HG03095 (cell line): Measurements from ENCODE around the gene WWOX.

Experiments
- ATAC-seq: cut with Tn5 transposase; IDR thresholded peaks from one replicate; pipeline ENCODE4 v1.9.1; 2021; ENCODE audit warnings: moderate library complexity; ENCODE audit not compliant: unreplicated experiment

The WWOX gene

DNA sequence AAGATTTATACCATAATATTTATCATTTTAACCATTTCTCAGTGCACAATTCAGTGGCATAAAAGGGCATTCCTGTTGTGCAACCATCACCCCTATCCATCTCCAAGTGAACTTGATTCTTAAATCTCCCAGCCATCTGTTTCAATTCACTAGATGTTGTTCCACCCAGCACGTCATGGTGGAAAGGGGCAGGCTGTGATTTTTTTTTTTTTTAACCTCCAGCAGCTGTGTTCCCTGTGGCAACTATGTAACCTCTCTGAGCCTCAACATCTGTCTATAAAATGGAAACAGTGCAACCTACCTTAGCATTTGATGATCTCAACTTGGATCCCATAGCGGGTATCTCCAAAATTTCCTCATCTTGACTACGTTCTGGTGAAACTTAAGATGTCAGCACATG lies 604.5 kb downstream of the WWOX start:
- no peak for ATAC-seq

DNA sequence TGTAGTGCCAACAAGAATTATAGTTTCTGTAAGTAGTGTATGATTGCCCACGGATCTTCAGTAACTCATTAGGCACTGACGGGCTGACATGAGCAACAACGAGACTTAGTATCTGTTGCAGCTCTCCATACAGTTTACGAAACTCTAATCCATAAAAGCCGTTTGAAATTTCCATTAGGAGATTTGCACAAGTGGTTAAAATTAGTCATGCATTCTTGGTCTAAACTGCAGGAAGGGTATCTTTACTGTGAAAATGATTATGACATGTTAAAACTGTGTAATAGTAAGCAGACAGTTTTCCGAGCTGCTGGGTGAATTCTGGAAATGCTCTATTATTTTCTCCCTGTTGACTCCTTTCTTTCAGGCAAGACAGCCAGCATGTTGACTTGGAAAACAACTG lies 605.0 kb downstream of the WWOX start:
- no peak for ATAC-seq

DNA sequence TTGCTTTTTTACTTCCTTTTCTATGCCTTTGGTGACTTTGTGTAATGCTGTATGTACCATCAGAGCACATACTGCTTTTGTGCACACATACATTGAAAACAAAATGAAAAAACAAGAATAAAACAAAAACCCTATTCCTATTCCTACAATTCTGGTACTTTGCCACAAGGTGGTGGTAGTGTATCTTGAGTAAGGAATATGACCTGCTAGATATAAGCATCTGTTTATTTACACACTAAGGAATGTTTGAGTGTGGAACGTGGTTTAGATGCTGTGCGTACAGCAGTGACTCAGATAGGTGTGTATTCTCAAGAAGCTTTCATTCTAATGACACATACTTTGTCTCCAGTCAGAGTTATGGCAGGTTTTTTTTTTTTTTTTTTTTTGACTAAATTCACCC lies 606.2 kb downstream of the WWOX start:
- no peak for ATAC-seq

DNA sequence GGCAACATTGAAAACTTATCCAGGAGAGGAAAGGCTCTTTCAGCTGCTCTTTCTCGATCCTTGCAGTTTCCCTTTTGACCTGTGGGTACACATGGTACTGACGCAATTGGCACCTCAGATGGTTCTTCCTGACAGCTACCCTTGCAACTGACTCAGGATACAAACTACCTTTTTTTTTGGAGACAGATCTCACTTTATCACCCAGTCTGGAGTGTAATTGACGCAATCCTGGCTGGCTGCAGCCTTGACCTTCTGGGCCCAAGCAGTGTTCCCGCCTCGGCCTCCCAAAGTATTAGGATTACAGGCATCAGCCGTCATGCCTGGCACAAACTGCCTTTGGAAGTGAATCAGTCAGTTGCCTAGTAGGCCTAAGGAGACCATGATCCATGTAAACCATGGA lies 607.2 kb downstream of the WWOX start:
- ATAC-seq, result no peak

DNA sequence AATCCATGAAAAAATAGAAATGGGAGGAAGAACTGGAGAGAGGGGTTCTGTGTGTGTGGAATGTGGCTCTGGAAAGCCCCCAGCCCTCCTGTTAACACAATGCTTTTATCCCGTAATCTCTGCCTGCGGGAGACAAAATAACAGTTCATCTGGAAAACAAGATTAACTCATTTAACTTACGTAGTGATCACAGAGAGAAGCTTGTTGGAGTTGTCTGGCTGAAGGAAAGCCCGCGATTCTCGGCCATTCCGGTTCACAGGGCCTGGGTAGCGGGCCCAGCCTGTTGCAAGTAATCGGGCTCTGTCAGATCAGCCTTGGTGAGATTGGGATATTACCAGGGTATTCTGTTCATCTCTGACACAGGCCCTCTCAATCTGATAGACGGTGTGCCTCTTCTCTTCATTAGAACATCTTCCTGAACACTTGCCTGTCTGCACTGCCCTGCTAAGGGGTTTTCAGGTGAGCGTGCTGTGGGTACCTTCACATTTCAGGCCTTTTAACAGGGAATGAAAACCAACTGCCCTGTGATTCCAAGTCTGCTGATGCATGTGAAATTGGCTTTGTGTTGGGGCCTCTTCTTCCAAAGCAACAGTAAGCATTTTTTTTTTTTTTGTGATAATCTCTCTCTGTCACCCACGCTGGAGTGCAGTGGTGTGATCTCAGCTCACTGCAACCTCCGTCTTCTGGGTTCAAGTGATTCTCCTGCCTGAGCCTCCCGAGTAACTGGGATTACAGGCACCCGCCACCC lies 609.9 kb downstream of the WWOX start:
- ATAC-seq, result no peak

DNA sequence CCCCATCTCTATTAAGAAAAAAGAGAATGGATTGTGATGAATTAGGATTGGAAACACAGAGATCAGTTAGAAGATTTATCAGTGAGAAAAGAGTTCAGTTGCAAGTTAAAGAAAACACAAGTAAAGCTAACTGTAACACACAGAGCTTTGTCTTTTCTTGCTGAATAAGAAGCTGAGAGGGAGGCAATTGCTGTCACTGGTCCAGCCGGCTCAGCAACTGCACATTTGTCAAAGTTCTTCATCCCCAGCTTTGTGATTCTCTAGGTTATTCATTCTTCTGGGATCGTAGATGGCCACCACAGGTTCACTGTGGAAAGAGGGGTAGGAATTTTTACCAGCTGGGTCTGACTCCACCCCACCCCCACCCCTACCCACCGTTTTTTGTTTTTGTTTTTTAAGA lies 615.7 kb downstream of the WWOX start:
- no peak for ATAC-seq

DNA sequence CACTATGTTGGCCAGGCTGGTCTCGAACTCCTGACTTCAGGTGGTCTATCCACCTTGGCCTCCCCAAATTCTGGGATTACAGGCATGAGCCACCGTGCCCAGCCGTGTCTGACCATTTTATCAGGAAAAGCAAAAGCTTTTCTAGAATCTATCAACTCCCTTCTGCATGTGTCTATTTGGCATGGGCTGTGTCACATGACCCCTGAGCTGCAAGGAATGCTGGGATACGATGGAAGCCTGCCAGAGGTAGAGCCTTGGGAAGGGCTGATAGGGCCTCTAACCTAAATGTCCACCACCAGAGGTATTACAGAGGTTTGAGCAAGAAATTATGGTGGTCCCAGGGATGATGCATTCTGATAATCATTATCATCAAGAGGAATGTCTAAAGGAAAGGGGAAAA lies 616.2 kb downstream of the WWOX start:
- no peak for ATAC-seq

DNA sequence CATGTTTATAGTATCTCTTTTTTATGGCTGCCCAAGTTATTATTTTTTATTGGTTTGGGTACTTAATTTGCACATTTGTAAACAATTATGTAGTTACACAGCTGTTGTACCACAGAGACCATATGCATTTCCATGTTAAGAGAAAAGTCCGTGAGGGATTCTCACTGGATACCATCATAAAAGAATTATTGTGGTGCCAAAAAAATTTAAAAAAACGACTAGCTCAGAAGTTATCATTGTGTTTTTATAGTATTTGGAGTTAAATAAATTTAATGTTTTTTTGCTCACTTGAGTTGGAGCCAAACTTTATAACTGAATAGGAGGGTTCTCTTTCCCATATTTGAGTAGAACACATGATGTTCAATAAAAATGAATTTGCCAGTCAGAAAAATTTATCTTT lies 618.7 kb downstream of the WWOX start:
- no peak for ATAC-seq

DNA sequence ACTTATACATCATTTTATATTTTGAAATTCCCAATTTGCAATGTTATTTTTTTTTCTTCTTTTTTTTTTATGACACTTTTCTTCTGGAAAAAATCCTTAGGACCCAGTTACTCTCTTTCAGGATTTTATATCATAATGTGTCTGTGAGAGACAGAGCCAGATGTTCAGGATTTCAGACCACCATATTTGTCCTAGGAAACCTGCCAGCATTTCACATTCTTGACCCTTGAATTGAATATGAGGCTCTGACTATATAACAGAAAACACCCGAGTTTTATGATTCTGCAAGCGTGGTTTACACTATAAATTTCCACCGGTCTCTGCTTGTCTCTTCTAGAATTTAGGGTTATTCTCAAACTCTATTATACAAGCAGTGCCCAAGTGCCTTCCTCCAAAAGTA lies 621.0 kb downstream of the WWOX start:
- no peak for ATAC-seq

DNA sequence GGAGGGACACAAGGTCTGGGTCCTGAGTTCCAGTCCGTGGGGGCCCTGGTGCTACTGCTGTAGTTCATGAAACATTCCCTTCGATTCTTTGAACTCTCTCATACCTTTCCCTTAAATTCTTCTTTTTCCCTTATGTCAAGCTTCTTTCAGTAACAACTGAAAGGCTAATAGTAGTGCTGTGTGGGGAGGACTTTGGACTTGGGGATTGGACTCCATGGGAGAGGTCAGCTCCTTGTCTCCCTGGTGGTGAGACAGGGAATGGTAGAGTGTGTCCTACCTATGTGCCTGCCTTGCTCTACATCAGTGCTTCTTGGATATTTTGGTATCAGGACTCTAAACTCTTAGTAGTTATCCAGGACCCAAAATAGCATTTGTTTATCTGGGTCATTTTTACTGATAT lies 628.1 kb downstream of the WWOX start:
- ATAC-seq, result no peak

DNA sequence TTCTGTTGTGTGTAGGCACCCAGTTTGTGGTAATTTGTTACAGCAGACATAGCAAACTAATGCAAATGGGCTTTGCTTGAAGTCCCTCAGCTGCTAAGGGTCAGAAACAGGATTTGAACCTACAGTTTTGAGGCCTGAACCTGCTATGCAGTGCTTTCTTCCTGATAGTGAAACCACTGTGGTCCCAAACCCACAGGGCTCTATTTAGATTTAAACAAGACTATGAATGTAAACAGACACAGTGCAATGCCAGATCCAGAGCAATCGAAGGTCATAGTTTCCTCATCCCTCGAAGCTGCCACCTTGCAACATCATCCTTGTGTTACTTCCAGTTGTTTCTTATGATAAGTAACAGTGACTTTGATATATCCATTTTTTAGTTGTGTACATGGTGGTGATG lies 630.2 kb downstream of the WWOX start:
- ATAC-seq, result no peak

DNA sequence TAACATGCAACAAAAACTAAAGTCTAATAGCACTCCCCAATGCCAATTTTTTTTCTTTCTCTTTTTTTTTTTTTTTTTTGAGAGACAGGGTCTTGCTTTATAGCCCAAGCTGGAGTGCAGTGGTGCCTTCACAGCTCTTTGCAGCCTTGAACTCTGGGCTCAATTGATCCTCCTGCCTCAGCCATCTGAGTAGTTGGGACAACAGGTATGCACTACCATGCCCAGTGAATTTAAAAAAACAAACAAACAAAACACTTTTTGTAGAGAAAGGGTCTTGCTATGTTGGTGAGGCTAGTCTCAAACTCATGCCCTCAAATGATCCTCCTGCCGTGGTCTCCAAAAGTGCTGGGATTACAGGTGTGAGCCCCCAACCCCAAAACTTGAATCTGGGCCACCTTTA lies 632.3 kb downstream of the WWOX start:
- ATAC-seq, result no peak

DNA sequence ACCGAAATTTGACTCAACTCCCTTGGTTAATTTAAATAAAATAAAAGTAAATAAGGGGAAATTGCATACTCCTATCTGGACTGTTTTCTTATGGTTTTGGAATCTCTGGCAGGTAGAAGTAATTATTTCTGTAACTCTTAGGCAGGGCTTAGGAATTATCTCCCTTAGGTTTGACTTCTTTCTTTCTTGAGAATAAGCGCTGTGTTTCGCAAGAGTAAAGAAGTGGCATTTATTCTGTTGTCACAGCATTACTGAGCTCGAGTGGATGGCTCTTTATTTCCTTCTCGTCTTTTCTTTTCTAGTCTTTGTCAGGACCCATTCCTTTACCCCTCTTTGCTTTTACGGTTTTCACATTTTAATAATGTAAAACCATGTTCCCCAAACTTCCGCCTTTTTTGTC lies 633.2 kb downstream of the WWOX start:
- ATAC-seq, result no peak

DNA sequence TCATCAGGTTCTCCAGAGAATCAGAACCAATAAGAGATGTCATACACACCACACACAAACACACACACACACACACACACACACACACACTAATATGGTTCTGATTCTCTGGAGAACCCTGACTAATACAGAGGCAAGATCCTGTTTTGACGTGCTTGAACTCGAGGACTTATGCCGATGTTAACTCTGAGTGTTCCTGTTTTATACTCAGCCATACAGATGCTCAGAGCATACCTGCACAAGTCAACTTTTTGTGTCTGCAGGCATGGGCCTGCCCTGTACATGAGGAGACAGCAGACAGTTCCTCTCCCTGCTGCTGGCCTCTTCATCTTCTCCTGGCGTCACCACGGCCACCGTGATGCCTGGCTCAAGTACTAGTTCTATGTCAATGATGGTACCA lies 635.9 kb downstream of the WWOX start:
- ATAC-seq, result no peak

DNA sequence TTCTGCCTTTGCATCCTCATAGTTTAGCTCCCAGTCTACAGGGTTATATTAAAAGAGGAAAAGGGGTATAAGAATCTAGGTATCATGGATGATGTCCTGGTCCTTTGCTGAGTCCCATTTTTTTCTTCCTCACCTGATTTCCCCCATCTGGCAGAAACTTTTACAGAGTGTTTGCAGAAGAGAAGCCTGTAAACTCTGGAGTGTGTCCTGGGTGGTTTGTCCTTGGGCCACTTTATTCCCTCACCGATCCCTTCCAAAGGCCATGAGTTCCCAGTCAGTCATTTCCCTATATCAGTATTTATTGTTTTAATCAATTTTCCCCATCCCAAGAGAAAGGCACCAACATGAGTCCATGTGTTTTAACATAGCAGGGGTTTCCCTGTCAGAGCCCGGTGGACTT lies 638.2 kb downstream of the WWOX start:
- ATAC-seq, result no peak

DNA sequence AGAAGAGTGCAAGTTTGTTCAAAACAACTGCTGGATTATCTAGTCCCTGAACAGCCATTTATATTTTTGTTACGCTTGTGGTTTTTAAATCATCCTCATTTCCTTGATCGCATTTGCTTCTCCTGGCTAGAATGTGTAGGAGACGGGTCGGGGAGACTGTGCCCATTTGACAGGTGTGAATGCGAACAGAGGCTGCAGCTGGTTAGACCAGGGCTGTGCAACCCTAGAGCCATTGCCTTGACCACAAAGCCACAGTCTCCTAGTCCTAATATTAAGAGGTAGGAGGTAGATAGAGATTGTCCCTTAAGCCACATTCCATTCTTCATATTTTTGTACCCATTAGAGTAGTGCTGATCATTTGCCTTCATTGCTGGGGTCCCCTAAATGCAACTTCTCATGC lies 639.1 kb downstream of the WWOX start:
- no peak for ATAC-seq

DNA sequence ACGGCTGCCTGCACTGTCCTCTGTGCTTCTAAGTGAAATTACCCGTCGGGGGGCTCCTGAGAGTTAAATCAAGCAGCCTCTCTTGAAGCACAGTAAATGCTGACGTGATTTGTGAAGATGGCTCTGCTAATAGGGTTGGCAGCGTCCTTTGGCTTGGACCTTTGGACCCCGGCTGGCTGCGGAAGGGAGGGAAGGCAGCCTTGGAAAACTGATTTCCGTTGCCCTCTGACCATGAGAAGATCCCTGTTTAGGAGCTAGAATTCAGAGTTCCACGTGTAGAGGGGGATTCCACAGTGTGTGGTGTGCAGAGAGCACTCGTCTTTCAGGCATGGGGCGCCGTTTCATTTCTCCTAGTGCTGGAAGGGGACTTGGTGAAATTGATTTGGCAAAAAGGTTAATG lies 640.8 kb downstream of the WWOX start:
- no peak for ATAC-seq

DNA sequence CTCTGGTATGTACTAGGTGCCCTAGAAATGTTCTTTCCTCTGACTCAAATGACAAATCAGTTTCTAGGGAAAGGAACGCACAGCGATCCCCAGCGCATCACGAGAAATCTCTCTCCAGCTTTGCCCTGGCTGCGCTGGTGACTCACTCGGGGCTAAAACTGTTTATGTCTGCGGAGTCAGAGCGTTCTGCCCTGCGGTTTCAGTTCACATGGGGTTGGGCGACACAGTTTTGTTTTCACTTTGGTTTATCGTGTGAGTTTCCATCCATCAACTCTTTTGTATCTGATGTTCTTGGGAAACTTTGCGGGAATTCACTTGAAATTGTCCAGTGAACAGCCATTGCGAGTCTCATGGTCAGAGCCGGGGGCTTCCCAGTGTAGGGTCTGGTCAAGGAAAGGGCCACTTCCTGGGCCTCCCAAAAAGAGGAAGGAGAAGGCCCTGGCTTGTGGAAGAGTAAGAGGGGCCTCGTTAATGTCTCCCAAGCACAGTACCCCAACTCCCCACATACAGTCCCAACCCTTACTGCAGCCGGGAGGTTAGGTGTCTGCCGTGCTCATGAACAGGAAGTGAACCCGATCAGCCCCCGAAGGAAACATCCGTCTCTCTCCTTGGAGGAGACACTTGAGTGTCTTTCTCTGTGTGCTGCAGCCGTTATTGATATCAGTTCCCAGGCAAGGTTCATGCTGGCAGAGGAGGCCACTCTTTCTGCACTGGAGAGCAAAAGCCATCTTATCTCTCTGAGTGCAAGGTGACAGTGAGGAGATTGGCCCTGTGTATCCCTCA lies 643.2 kb downstream of the WWOX start:
- ATAC-seq, result peak; percentile 95

DNA sequence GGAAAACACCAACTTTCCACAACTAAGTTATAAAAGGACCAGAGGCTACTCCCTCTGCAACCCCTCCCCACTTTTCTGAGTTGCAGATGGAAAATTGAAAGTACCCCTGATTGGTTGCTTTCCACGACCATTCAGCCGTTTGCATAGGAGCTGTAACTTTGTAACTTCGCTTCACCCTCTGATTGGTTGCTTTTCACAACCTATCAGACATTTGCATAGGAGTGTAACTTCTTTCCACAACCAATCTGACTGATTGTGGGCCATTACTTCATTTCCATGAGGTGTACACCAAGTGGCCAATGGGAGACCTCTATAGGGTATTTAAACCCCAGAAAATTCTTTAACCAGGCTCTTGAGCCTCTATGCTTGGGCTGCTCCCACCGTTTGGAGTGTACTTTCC lies 644.1 kb downstream of the WWOX start:
- ATAC-seq, result no peak

DNA sequence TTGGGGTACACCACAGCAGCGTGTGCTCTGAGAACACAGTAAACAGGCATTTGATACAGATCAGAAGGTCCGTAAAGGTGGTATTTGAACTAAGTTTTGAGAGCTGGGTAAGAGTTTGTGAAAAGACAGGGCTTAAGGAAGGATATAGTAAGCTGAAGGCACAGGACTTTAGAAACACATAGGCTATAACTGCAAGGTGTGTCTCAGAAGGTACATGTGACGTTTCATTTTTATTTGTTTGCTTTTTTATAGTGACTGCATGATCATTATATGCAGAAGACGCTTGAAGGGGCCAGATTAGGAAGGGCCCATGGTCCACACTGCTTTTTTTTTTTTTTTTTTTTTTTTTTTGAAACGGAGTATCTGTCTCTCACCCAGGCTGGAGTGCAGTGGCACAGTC lies 644.6 kb downstream of the WWOX start:
- no peak for ATAC-seq

DNA sequence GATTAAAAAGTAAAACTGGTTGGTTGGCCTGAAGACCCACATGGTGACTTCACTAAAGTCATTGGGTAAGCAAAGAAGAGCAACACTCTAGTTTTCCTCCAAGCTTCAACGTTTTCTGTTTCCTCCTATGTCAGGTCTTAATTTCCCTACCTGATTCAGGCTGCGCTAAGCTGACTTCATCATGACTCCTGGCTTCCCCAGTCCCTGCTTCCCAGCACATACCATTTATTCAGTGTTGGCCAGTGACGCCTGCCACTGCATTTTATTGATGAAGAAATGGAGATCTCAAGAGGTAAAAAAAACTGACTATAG lies 645.3 kb downstream of the WWOX start:
- ATAC-seq, result no peak

DNA sequence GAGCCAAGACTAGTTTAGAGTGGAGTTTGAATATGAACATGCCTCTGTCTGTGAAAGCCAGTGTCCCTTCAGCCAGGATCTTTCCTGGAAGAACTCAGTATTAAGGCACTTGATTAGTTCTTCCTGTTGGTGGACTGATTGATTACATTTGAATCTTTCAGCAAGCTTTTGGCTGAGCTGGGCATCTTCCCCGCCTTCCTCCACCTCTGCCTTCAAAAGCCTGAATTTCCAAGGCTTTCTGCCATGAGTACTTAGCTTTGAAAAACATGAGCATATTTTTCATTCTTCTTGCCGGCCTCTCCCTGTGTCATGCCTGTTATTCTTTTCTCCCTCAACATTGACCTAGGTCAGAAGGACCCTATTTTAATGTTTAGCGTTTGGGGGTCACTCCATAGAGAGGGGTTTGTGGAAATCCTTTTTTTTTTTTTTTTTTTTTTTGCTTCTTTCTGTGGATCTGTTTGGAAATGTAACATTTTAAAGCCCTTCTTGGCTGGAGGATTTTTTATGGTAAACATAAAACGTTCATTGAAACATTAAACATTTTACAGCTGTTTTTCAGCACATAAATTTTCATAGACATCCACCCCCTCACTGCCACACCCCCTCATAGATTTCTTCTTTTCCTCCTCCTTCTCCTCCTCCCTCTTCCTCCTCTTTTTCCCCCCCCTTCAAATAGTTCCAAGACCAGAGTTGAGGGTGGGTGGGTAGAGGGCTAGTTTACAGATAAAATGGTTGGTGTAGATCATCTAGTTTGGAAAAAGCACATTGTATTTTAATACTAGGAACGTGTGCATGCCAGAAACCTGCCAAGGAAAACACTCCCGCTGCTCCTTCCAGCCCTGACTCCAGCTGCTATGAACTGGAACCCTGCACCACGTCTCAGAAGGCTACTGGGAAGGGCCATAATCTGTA lies 645.9 kb downstream of the WWOX start:
- ATAC-seq, result no peak
